Measurements from ENCODE around the gene NOL12.

The NOL12 gene

GRCh38 chr22:37741312-37741795 is 55.2 kb downstream of the NOL12 start:
- H3K27ac ChIP-seq = peak overlapping the region; percentile 95
- CTCF ChIA-PET = interaction anchor here (0.5 kb wide), 1 partner anchor 118 kb away, joined by 4 read pairs; no protein-coding TSS in a partner anchor
- TF ChIP-seq CTCF (conservative IDR thresholded peaks at IDR 0.05; ENCODE audit: low read depth) = no peak
- POLR2A ChIA-PET (ENCODE audit: low non-redundant PET) = interaction anchor here (0.6 kb wide), 1 partner anchor 50 kb away, joined by 6 read pairs; no protein-coding TSS in a partner anchor
- DNase-seq (ENCODE audit: low spot score) = peak; percentile 60

GRCh38 chr22:37742376-37743171 is 56.4 kb downstream of the NOL12 start:
- TF ChIP-seq CTCF (conservative IDR thresholded peaks at IDR 0.05; ENCODE audit: low read depth) = no peak
- peak overlapping the region; percentile 95 for H3K27ac ChIP-seq
- DNase-seq (ENCODE audit: low spot score) = peak; percentile 58

More at GRCh38 chr22:37742376-37743171, 56.4 kb downstream of the NOL12 start:
- ChIA-PET CTCF (no interaction called here), POLR2A (ENCODE audit: low non-redundant PET) (no interaction called here)
